ENCODE data around the gene COX6A1. TPM values are rescaled to one million over a fixed set of nuclear protein-coding genes. Genes with fewer than 3 reads are reported as not detected.

COX6A1 gene
- total and polyA plus RNA-seq, 2 donors (not counting 1 experiment from before 2014, with no cell fraction given) = 137 to 484 TPM

DNA sequence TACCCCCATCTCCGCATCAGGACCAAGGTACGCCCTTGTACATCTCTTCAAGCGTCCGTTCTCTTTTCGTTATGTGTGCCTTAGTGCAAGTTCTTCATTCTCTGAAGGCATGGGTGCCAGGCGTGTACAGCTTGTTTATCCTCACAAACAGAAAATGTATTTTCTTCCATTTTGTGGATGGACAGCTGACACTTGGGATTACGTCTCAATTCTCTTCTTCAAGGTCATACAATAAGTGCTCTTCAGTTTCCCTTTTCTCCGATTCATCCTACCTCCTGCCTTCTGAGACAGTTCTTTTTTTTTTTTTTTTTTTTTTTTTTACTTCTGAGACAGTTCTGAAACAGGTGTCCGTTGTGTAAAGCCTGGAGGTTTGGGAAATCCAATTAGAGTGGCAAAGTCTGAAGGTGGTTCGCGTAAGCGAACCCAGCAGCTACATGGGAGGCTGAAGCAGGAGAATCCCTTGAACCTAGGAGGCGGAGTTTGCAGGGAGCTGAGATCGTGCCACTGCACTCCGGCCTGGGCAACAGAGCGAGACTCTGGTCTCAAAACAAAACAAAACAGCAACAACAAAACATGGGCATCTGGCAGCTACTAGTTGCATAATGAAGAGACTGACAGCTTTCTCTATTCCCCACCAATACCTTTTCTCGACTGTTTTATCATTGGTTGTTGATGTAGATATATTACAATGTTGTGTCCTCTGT, 734 bp downstream of the COX6A1 start:
- intact Hi-C loops (cut with micrococcal nuclease) = loop anchor here (1.0 to 10.0 kb wide), 12 partner anchors 8 to 1829 kb away; partner anchors contain the start of genes DYNLL1, GATC, MLEC and POP5
- CTCF ChIA-PET = interaction anchor here (0.7 to 1.6 kb wide), 15 partner anchors 11 to 533 kb away, joined by 3 to 7 read pairs (median 4); partner anchors contain the start of genes MLEC, POP5, RNU4-1 and SRSF9
- no peaks in the 10 kb centered on the region for H3K9me3 Mint-ChIP-seq (ENCODE audit: insufficient read depth)

More for the DNA sequence above, 734 bp downstream of the COX6A1 start:
- Histone ChIP-seq H3K4me2 (replicated peaks; ENCODE audit: low read depth, low read length, poor library complexity, severe bottlenecking) (peak overlapping the region; percentile 88), H3K9ac (ENCODE audit: low read length) (peak overlapping the region; percentile 89), H3K27ac (ENCODE audit: low read length in 2 of 2) (peak overlapping the region; percentile 70 to 84), H3K27me3 (replicated peaks in 1 of 4; ENCODE audit: control extremely low read depth in 1 of 4, control insufficient read depth in 3 of 4, insufficient read depth in 4 of 4, low read length in 3 of 4) (no peaks in the 10 kb centered on the region), H3K4me1 (ENCODE audit: control insufficient read depth in 2 of 2, insufficient read depth in 2 of 2, low read length in 2 of 2) (peaks cover 18 to 20% of the 10 kb centered on the region in 2 donors), H3K9me3 (ENCODE audit: control extremely low read depth in 1 of 3, control insufficient read depth in 2 of 3, insufficient read depth in 1 of 3, low read length in 2 of 3) (no peaks in the 10 kb centered on the region), H3K4me3 (ENCODE audit: control extremely low read depth in 1 of 5, extremely low read depth in 1 of 5, insufficient read depth in 1 of 5, low read depth in 2 of 5, low read length in 4 of 5) (peak overlapping the region; percentile 73 to 86 (median 83)), H2AFZ (ENCODE audit: insufficient read depth, low read depth, low read length, poor library complexity, severe bottlenecking) (peak overlapping the region; percentile 95), H4K20me1 (ENCODE audit: control insufficient read depth, insufficient read depth, low read length, poor library complexity, severe bottlenecking) (peaks cover 22% of the 10 kb centered on the region), H3K36me3 (replicated peaks in 1 of 2; ENCODE audit: control extremely low read depth in 1 of 2, control insufficient read depth in 1 of 2, extremely low read depth in 1 of 2, insufficient read depth in 2 of 2, low read length in 1 of 2) (peaks cover under 1 to 30% of the 10 kb centered on the region in 2 experiments), H3K79me2 (ENCODE audit: control insufficient read depth, insufficient read depth, low read length) (peaks cover 37% of the 10 kb centered on the region)
- H3K4me3 Mint-ChIP-seq = peak overlapping the region; percentile 91
- POLR2A ChIA-PET = interaction anchor here (0.7 to 1.4 kb wide), 4 partner anchors 97 to 466 kb away, joined by 5 to 7 read pairs (median 6); partner anchors contain the start of gene SIRT4
- H3K27ac Mint-ChIP-seq = peak overlapping the region; percentile 96
- H3K27me3 Mint-ChIP-seq = peaks cover 3% of the 10 kb centered on the region
- H3K4me1 Mint-ChIP-seq = peaks cover 26% of the 10 kb centered on the region
- WGBS (ENCODE audit: insufficient coverage) = 38% methylated on average over 12 of the region's 17 CpGs
- DNase-seq (no peak), ATAC-seq (ENCODE audit: low read depth) (no peak)
- no peak for TF ChIP-seq EZH2 (IDR thresholded peaks at IDR 0.05; ENCODE audit: borderline replicate concordance, insufficient read depth, low read depth, low read length, poor library complexity, severe bottlenecking)
- TF ChIP-seq, protein P1, sequence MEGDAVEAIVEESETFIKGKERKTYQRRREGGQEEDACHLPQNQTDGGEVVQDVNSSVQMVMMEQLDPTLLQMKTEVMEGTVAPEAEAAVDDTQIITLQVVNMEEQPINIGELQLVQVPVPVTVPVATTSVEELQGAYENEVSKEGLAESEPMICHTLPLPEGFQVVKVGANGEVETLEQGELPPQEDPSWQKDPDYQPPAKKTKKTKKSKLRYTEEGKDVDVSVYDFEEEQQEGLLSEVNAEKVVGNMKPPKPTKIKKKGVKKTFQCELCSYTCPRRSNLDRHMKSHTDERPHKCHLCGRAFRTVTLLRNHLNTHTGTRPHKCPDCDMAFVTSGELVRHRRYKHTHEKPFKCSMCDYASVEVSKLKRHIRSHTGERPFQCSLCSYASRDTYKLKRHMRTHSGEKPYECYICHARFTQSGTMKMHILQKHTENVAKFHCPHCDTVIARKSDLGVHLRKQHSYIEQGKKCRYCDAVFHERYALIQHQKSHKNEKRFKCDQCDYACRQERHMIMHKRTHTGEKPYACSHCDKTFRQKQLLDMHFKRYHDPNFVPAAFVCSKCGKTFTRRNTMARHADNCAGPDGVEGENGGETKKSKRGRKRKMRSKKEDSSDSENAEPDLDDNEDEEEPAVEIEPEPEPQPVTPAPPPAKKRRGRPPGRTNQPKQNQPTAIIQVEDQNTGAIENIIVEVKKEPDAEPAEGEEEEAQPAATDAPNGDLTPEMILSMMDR (IDR thresholded peaks at IDR 0.05) = no peak

All from B cell (primary cell).